ENCODE results near the gene XIRP2.

The XIRP2 gene

GRCh38 chr2:167198576-167198975 is 310.3 kb downstream of the XIRP2 start:
- Histone ChIP-seq H3K36me3 (ENCODE audit: control insufficient read depth in 1 of 2, insufficient read depth in 2 of 2, low read length in 2 of 2) (no peaks in the 10 kb centered on the region), H3K4me3 (ENCODE audit: low read depth in 1 of 2, low read length in 2 of 2) (no peak overlapping the region), H3K27ac (ENCODE audit: low read length) (no peak overlapping the region), H3K27me3 (ENCODE audit: low read depth, low read length) (no peaks in the 10 kb centered on the region), H3K4me1 (ENCODE audit: control insufficient read depth in 1 of 2, insufficient read depth in 2 of 2, low read length in 2 of 2) (peaks cover 0 to 13% of the 10 kb centered on the region in 2 donors), H3K9me3 (ENCODE audit: control insufficient read depth in 1 of 2, low read length in 2 of 2) (no peaks in the 10 kb centered on the region)

- Histone ChIP-seq H3K4me1 (ENCODE audit: control insufficient read depth in 1 of 2, insufficient read depth in 2 of 2, low read length in 2 of 2) (peaks cover 0 to 13% of the 10 kb centered on the region in 2 donors), H3K27me3 (ENCODE audit: low read depth, low read length) (no peaks in the 10 kb centered on the region), H3K9me3 (ENCODE audit: control insufficient read depth in 1 of 2, low read length in 2 of 2) (no peaks in the 10 kb centered on the region), H3K36me3 (ENCODE audit: control insufficient read depth in 1 of 2, insufficient read depth in 2 of 2, low read length in 2 of 2) (no peaks in the 10 kb centered on the region), H3K27ac (ENCODE audit: low read length) (no peak overlapping the region), H3K4me3 (ENCODE audit: low read depth in 1 of 2, low read length in 2 of 2) (no peak overlapping the region)
These were observed 311.7 kb downstream of the XIRP2 start for GRCh38 chr2:167200019-167200418.

GRCh38 chr2:167209784-167210183 is 321.5 kb downstream of the XIRP2 start:
- Histone ChIP-seq H3K4me3 (ENCODE audit: low read depth in 1 of 2, low read length in 2 of 2) (no peak overlapping the region), H3K9me3 (ENCODE audit: control insufficient read depth in 1 of 2, low read length in 2 of 2) (no peaks in the 10 kb centered on the region), H3K36me3 (ENCODE audit: control insufficient read depth in 1 of 2, insufficient read depth in 2 of 2, low read length in 2 of 2) (no peaks in the 10 kb centered on the region), H3K27ac (ENCODE audit: low read length) (no peak overlapping the region), H3K27me3 (ENCODE audit: low read depth, low read length) (no peaks in the 10 kb centered on the region), H3K4me1 (ENCODE audit: control insufficient read depth in 1 of 2, insufficient read depth in 2 of 2, low read length in 2 of 2) (no peaks in the 10 kb centered on the region)

DNA sequence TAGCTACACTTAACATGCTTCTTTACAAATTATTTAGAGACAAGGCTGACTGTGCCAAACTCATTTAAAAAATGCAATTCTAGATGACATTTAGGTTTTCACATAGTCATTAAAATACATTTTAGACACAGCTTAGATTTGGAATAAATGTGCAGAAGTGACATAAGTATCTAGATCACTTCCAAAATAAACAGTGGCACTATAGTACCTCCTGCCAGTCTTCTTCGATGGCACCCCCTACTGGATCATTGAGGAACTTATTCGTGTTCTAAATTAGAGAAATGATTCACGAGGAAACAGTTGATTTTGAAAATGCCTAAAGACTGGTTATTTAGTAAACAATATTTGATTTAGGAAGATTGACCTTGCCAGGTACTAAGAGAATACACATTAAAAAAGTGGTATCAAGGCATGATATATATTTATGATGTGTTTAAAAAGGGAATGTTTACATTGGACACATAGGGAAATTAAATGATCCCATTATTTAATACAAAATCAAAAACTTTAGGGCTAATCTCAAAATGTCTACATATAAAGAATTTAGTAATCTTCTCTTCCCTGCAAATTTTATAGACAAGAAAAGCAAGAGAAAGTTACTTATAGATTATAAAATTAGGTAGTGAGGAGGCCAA is 323.9 kb downstream of the XIRP2 start:
- Histone ChIP-seq H3K27ac (ENCODE audit: low read length) (no peak overlapping the region), H3K27me3 (ENCODE audit: low read depth, low read length) (no peaks in the 10 kb centered on the region), H3K9me3 (ENCODE audit: control insufficient read depth in 1 of 2, low read length in 2 of 2) (no peaks in the 10 kb centered on the region), H3K4me3 (ENCODE audit: low read depth in 1 of 2, low read length in 2 of 2) (no peak overlapping the region), H3K4me1 (ENCODE audit: control insufficient read depth in 1 of 2, insufficient read depth in 2 of 2, low read length in 2 of 2) (no peaks in the 10 kb centered on the region), H3K36me3 (ENCODE audit: control insufficient read depth in 1 of 2, insufficient read depth in 2 of 2, low read length in 2 of 2) (no peaks in the 10 kb centered on the region)

DNA sequence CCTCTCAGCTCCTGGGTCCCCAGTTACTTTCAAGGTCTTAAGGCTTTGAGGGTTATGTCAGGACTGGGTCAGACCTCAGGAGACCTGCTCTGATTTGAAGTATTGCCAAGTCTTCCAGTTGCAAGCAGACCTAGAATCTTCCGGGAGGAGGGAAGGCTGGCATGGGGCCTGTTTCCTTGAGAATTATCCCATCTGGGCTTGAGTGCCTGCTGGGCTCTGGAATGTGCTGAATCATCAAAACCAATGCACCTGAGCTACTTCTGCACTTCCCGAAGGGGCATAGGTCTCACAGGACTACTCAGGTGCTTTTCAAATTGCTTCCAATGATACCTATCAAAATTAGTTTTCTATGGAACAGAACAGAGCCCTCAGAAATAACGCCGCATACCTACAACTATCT is 327.3 kb downstream of the XIRP2 start:
- Histone ChIP-seq H3K27me3 (ENCODE audit: low read depth, low read length) (no peaks in the 10 kb centered on the region), H3K4me1 (ENCODE audit: control insufficient read depth in 1 of 2, insufficient read depth in 2 of 2, low read length in 2 of 2) (no peaks in the 10 kb centered on the region), H3K36me3 (ENCODE audit: control insufficient read depth in 1 of 2, insufficient read depth in 2 of 2, low read length in 2 of 2) (no peaks in the 10 kb centered on the region), H3K27ac (ENCODE audit: low read length) (no peak overlapping the region), H3K9me3 (ENCODE audit: control insufficient read depth in 1 of 2, low read length in 2 of 2) (no peaks in the 10 kb centered on the region), H3K4me3 (ENCODE audit: low read depth in 1 of 2, low read length in 2 of 2) (no peak overlapping the region)

DNA sequence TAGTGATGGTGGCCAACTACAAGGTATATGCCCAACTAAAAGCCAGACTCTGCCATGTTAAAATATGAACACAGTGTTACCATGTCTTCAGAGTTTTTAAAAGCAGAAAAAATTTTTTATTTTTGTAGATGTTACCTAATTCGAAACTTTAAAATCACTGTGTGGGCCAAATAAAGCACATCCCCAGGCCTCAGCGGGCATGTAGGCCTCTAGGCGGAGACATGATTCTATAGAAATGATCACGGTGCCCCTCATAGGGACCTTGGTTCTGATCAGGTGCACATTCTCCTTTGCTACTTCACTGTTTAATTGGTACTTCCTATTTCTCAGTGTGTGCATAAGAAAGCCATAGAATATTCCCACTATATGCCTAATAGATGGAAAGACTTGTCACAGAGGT is 349.2 kb downstream of the XIRP2 start:
- Histone ChIP-seq H3K9me3 (ENCODE audit: control insufficient read depth in 1 of 2, low read length in 2 of 2) (no peaks in the 10 kb centered on the region), H3K27ac (ENCODE audit: low read length) (no peak overlapping the region), H3K4me1 (ENCODE audit: control insufficient read depth in 1 of 2, insufficient read depth in 2 of 2, low read length in 2 of 2) (no peaks in the 10 kb centered on the region), H3K27me3 (ENCODE audit: low read depth, low read length) (no peaks in the 10 kb centered on the region), H3K36me3 (ENCODE audit: control insufficient read depth in 1 of 2, insufficient read depth in 2 of 2, low read length in 2 of 2) (no peaks in the 10 kb centered on the region), H3K4me3 (ENCODE audit: low read depth in 1 of 2, low read length in 2 of 2) (no peak overlapping the region)

DNA sequence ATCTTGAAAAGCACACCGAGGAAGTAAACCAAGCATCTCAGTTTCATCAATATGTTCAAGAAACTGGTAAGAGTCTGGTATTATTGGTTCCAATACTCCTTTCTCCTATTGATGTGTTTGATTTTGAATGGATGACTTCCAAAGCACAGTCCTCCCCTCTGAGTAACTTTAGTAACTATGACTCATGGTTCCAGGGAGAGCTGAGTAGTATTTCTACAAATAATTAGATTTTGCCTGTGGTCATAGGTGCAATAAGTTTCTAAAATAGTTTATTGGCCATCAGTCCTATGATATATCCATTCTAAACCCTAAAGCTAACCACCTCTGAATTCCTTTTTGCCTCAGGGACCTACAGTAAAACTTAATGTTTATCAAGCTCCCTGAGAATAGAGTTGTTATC is 352.4 kb downstream of the XIRP2 start:
- H3K27me3 ChIP-seq (ENCODE audit: low read depth, low read length): no peaks in the 10 kb centered on the region
- no peak overlapping the region for H3K27ac ChIP-seq (ENCODE audit: low read length)
- no peaks in the 10 kb centered on the region for H3K4me1 ChIP-seq (ENCODE audit: control insufficient read depth in 1 of 2, insufficient read depth in 2 of 2, low read length in 2 of 2)
- H3K4me3 ChIP-seq (ENCODE audit: low read depth in 1 of 2, low read length in 2 of 2): no peak overlapping the region
- H3K36me3 ChIP-seq (ENCODE audit: control insufficient read depth in 1 of 2, insufficient read depth in 2 of 2, low read length in 2 of 2): no peaks in the 10 kb centered on the region
- H3K9me3 ChIP-seq (ENCODE audit: control insufficient read depth in 1 of 2, low read length in 2 of 2): no peaks in the 10 kb centered on the region

- Histone ChIP-seq H3K9me3 (ENCODE audit: control insufficient read depth in 1 of 2, low read length in 2 of 2) (no peaks in the 10 kb centered on the region), H3K4me1 (ENCODE audit: control insufficient read depth in 1 of 2, insufficient read depth in 2 of 2, low read length in 2 of 2) (no peaks in the 10 kb centered on the region), H3K27me3 (ENCODE audit: low read depth, low read length) (no peaks in the 10 kb centered on the region), H3K36me3 (ENCODE audit: control insufficient read depth in 1 of 2, insufficient read depth in 2 of 2, low read length in 2 of 2) (no peaks in the 10 kb centered on the region), H3K27ac (ENCODE audit: low read length) (no peak overlapping the region), H3K4me3 (ENCODE audit: low read depth in 1 of 2, low read length in 2 of 2) (no peak overlapping the region)
These were observed 360.9 kb downstream of the XIRP2 start for GRCh38 chr2:167249197-167249596.

DNA sequence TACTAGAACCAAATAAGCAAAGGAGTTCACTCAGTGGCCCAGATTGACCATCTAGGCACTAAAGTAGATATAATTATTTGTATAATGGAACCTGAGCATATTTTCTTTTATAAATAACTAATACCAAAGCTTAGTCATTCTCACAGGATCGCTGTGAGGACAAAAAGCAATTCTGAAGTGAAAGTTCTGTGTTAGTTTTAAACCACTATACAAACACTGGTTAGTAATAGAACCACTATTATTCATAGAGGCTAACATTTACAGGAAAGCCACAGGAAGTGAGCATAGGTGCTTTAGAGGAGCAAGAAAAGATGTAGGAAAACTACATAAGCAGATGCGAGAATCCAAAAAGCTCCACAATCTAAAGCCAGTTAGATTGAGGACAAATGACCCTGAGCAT is 364.7 kb downstream of the XIRP2 start:
- H3K36me3 ChIP-seq (ENCODE audit: control insufficient read depth in 1 of 2, insufficient read depth in 2 of 2, low read length in 2 of 2): no peaks in the 10 kb centered on the region

DNA sequence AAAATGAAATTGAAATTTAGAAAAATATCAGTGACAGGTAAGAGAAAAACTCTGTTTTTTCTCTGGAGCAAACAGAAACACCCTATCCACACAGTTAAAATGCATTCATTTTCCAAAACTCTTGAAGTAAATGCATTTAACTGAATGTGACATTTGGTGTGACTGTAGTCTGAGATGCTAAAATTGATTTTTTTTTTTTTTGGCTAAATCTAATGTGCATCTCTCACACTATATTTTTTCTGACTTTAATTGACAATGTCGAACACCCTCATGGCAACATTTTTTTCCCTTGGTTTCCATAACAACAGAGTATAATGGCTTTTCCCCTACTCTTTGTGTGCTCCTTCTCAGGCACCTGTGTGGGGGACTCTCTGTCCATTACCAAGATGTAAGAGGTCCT is 366.4 kb downstream of the XIRP2 start:
- Histone ChIP-seq H3K4me3 (ENCODE audit: low read depth in 1 of 2, low read length in 2 of 2) (no peak overlapping the region), H3K9me3 (ENCODE audit: control insufficient read depth in 1 of 2, low read length in 2 of 2) (no peaks in the 10 kb centered on the region), H3K36me3 (ENCODE audit: control insufficient read depth in 1 of 2, insufficient read depth in 2 of 2, low read length in 2 of 2) (no peaks in the 10 kb centered on the region), H3K27ac (ENCODE audit: low read length) (no peak overlapping the region), H3K4me1 (ENCODE audit: control insufficient read depth in 1 of 2, insufficient read depth in 2 of 2, low read length in 2 of 2) (no peaks in the 10 kb centered on the region), H3K27me3 (ENCODE audit: low read depth, low read length) (no peaks in the 10 kb centered on the region)

More for the DNA sequence above, 364.7 kb downstream of the XIRP2 start:
- Histone ChIP-seq H3K27me3 (ENCODE audit: low read depth, low read length) (no peaks in the 10 kb centered on the region), H3K4me3 (ENCODE audit: low read depth in 1 of 2, low read length in 2 of 2) (no peak overlapping the region), H3K9me3 (ENCODE audit: control insufficient read depth in 1 of 2, low read length in 2 of 2) (no peaks in the 10 kb centered on the region), H3K27ac (ENCODE audit: low read length) (no peak overlapping the region), H3K4me1 (ENCODE audit: control insufficient read depth in 1 of 2, insufficient read depth in 2 of 2, low read length in 2 of 2) (no peaks in the 10 kb centered on the region)

DNA sequence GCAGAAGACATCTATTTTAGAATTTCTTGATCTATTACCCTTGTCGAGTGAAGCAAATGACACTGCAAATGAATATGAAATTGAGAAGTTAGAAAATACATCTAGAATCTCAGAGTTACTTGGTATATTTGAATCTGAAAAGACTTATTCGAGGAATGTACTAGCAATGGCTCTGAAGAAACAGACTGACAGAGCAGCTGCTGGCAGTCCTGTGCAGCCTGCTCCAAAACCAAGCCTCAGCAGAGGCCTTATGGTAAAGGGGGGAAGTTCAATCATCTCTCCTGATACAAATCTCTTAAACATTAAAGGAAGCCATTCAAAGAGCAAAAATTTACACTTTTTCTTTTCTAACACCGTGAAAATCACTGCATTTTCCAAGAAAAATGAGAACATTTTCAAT is 370.4 kb downstream of the XIRP2 start:
- H3K36me3 ChIP-seq (ENCODE audit: control insufficient read depth in 1 of 2, insufficient read depth in 2 of 2, low read length in 2 of 2): no peaks in the 10 kb centered on the region
- H3K4me3 ChIP-seq (ENCODE audit: low read depth in 1 of 2, low read length in 2 of 2): no peak overlapping the region
- H3K27ac ChIP-seq (ENCODE audit: low read length): no peak overlapping the region
- no peaks in the 10 kb centered on the region for H3K9me3 ChIP-seq (ENCODE audit: control insufficient read depth in 1 of 2, low read length in 2 of 2)
- no peaks in the 10 kb centered on the region for H3K27me3 ChIP-seq (ENCODE audit: low read depth, low read length)
- no peaks in the 10 kb centered on the region for H3K4me1 ChIP-seq (ENCODE audit: control insufficient read depth in 1 of 2, insufficient read depth in 2 of 2, low read length in 2 of 2)

- H3K36me3 ChIP-seq (ENCODE audit: control insufficient read depth in 1 of 2, insufficient read depth in 2 of 2, low read length in 2 of 2): no peaks in the 10 kb centered on the region
- no peaks in the 10 kb centered on the region for H3K4me1 ChIP-seq (ENCODE audit: control insufficient read depth in 1 of 2, insufficient read depth in 2 of 2, low read length in 2 of 2)
- no peak overlapping the region for H3K27ac ChIP-seq (ENCODE audit: low read length)
- H3K27me3 ChIP-seq (ENCODE audit: low read depth, low read length): no peaks in the 10 kb centered on the region
- peaks cover 0 to 6% of the 10 kb centered on the region in 2 donors for H3K9me3 ChIP-seq (ENCODE audit: control insufficient read depth in 1 of 2, low read length in 2 of 2)
- no peak overlapping the region for H3K4me3 ChIP-seq (ENCODE audit: low read depth in 1 of 2, low read length in 2 of 2)
These were observed 376.1 kb downstream of the XIRP2 start for GRCh38 chr2:167264380-167264779.
